Activated CD8-positive, alpha-beta memory T cell treated with anti-CD3 and anti-CD28 coated beads, Interleukin-2, amount 50 U/mL, for 4 hours (primary cell): ENCODE results near the gene PRR20D.
"Not testable (repeated sequence)": the region's sequence is repeated elsewhere in the genome, so short reads cannot be mapped to it uniquely, and the experiment has no call there.

Experiments used
- DNase-seq: peaks from one replicate; pipeline ENCODE4 v3.0.0-alpha.2; 2020

The PRR20D gene

DNA sequence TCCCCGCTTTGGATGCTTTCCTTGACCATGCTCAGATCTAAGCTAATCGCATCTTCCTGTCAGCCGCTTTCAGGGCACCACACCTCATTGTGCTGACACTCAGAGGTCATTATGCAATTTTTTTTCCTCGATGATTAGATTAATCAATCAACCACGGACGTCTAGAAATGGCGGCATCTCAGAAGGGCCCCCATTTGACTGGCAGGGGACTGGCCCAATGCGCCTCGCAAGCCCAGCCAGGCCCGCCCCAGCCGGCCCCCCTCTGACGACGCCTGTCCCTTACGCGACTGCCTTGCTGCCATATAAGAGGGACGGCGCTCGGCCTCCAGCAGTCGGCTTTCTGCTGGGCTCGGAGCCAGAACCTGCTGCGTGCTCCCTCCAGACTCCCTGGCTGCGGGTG, at the start of gene PRR20D:
Gene PRR20D (plus strand): TSS at position 301 of the 400 bp plus-strand sequence. CDS start 387 bp downstream, outside the sequence.
- not testable (repeated sequence) for DNase-seq

DNA sequence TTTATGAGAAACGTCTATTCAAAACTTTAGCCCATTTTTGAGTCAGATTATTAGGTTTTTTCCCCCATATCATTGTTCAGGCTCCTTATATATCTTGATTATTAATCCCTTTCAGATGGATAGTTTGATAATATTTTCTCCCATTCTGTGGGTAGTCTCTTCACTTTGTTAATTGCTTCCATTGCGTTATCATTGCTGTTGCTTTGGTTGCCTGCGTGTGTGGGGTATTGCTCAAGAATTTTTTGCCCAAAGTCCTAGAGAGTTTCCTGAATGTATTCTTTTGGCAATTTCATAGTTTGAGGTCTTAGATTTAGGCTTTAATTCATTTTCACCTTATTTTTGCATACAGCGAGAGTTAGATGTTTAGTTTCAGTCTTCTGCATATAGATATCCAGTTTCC, 45.5 kb upstream of the PRR20D start:
- DNase-seq = no peak

DNA sequence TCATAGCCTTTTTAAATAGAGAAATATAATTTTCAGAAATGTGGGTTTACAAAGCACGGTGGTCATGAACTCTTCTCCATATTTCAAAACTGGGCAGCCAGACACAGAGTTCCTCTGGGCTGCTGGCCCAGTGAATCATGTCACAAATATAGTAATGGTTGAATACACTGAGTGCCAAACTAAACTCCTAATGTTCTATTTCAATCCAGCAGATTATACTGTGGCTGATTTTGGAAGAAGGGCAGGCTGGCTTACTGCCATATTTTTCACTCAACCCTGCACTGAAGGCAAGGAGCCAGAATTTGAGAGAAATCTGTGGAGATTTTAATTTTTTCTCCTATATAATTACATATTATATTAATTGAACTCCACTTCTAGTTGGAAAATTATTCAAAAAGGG, 36.8 kb upstream of the PRR20D start:
- no peak for DNase-seq

DNA sequence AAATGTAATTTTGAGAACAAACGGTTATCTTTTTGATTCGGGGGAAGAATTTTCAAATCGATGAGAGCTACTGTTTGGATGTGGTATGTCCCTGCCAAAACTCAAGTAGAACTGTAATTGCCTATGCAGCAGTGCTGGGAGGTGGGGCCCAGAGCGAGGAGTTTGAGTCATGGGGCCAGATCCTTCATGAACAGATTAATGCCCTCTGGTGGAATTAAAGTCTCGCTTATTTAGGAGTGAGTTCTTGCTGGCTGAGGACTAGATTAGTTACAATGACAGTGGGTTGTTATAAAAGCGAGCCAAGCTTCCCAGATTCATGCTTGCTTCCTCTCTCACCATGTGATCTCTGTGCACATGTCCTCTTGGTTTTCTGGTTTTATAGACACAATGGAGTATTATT, 31.5 kb upstream of the PRR20D start:
- no peak for DNase-seq

DNA sequence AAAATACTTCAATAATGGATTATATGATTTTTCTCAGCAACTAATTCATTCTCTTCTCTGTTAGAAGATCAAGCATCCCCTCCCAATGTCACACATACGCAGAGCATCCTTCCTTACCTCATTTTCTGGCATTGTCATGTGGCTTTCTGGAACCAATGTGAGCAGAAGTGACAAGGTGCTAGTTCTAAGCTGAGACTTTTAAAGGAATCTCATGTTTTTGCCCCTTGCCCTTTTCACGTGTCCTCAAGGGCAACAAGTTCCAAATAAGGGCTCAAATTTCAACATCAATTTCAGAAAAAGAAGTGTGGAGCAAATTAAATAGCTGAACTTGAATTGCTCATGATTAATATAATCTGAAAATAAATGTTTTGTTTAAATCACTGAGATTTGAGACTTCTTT, 24.3 kb upstream of the PRR20D start:
- DNase-seq = no peak

DNA sequence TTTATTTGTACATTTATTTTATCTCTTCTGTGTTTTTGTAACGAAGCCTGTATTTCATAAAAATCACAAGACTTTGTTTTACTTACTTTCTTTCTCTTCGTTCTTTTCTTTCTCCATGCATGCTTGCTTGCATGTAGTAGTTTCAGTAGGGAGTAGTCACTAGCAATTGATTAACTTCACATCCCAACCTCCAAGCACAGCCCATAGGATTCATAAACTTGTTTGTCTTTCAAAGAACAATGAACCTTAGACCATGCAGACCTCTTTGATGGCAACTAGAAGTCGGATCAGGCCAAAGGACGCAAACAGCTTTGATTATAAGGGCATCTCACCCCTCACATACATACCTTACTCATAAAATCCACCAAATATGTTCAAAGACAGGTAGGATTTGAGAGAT, 22.8 kb upstream of the PRR20D start:
- no peak for DNase-seq

DNA sequence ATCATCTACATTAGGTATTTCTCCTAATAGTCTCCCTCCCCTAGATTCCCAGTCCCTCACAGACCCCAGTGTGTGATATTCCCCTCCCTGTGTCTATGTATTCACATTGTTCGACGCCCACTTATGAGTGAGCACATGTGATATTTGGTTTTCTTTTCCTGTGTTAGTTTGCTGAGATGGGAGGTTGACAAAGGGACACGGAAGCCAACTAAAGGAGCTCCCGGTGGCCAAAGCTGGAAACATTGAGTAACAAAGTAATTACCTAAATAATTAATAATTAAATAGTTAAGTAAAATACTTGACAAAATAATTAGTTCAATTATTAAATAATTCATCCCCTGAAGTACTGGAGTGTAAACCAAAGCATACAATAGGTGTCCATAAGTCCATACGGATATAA, 21.4 kb upstream of the PRR20D start:
- DNase-seq = no peak

DNA sequence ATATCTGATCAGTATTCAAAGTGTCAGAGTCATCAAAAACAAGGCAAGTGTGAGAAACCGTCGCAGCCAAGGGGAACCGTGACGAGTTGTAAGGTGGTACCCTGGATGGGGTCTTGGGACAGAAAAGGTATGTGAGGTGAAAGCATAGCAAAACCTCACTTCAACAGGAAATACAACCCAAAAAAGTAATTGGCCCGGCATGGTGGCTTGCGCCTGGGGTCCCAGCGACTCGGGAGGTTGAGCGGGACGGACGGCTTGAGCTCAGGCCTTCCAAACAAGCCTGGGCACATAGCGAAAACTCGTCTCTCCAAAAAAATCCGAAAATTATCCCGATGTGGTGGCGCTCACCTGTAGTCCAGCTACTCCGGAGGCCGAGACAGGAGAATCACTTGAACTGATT, 20.7 kb upstream of the PRR20D start:
- DNase-seq = not testable (repeated sequence)

DNA sequence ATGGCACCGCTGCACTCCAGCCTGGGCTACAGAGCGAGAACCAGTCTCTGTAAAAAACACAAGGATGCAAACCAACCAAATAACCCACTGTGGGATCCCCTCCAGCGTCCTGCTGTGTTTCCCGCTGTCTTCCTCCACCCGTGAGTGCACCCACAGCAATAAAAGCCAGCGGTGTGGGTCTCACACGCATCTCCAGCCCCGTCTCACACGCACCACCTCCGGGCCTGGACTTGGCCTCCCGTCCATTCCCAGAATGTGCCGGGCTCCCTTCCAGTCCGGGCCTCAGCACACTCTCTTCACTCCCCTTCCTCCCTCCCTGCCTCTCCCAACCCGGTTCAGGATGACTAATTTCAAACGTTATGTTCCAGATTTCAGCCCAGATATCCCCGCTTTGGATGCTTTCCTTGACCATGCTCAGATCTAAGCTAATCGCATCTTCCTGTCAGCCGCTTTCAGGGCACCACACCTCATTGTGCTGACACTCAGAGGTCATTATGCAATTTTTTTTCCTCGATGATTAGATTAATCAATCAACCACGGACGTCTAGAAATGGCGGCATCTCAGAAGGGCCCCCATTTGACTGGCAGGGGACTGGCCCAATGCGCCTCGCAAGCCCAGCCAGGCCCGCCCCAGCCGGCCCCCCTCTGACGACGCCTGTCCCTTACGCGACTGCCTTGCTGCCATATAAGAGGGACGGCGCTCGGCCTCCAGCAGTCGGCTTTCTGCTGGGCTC, 20.0 kb upstream of the PRR20D start, which contains the start of gene PRR20A:
Gene PRR20A (plus strand): TSS at position 684 of the 734 bp plus-strand sequence. CDS start 387 bp downstream, outside the sequence.
- not testable (repeated sequence) for DNase-seq

DNA sequence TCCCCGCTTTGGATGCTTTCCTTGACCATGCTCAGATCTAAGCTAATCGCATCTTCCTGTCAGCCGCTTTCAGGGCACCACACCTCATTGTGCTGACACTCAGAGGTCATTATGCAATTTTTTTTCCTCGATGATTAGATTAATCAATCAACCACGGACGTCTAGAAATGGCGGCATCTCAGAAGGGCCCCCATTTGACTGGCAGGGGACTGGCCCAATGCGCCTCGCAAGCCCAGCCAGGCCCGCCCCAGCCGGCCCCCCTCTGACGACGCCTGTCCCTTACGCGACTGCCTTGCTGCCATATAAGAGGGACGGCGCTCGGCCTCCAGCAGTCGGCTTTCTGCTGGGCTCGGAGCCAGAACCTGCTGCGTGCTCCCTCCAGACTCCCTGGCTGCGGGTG, 13.2 kb upstream of the PRR20D start, which contains the start of gene PRR20B:
Gene PRR20B (plus strand): TSS at position 301 of the 400 bp plus-strand sequence. CDS start 387 bp downstream, outside the sequence.
- not testable (repeated sequence) for DNase-seq

DNA sequence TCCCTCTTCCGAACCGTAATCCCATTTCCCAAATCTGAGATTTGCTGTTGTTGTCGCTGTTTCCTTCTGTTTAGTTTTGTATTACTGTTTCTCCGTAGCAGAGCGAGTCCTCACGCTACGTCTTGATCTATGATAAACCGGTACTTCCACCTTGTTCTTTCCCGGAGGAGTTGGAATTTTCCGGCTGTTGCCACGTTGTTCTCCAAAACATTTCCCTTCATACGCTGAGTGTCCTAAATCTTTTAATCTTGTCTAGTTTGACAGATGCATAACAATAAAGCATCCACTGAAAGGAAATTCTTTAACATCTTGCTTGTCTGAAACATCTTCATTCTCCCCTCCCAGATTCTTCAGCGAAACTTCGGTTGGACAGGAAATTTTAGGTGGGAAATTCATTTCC, 12.3 kb upstream of the PRR20D start:
- DNase-seq = not testable (repeated sequence)

DNA sequence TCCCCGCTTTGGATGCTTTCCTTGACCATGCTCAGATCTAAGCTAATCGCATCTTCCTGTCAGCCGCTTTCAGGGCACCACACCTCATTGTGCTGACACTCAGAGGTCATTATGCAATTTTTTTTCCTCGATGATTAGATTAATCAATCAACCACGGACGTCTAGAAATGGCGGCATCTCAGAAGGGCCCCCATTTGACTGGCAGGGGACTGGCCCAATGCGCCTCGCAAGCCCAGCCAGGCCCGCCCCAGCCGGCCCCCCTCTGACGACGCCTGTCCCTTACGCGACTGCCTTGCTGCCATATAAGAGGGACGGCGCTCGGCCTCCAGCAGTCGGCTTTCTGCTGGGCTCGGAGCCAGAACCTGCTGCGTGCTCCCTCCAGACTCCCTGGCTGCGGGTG, 6.7 kb upstream of the PRR20D start, which contains the start of gene PRR20C:
Gene PRR20C (plus strand): TSS at position 301 of the 400 bp plus-strand sequence. CDS start 387 bp downstream, outside the sequence.
- not testable (repeated sequence) for DNase-seq

DNA sequence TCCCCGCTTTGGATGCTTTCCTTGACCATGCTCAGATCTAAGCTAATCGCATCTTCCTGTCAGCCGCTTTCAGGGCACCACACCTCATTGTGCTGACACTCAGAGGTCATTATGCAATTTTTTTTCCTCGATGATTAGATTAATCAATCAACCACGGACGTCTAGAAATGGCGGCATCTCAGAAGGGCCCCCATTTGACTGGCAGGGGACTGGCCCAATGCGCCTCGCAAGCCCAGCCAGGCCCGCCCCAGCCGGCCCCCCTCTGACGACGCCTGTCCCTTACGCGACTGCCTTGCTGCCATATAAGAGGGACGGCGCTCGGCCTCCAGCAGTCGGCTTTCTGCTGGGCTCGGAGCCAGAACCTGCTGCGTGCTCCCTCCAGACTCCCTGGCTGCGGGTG, 6.5 kb downstream of the PRR20D start, which contains the start of gene PRR20E:
Gene PRR20E (plus strand): TSS at position 301 of the 400 bp plus-strand sequence. CDS start 387 bp downstream, outside the sequence.
- DNase-seq = not testable (repeated sequence)

DNA sequence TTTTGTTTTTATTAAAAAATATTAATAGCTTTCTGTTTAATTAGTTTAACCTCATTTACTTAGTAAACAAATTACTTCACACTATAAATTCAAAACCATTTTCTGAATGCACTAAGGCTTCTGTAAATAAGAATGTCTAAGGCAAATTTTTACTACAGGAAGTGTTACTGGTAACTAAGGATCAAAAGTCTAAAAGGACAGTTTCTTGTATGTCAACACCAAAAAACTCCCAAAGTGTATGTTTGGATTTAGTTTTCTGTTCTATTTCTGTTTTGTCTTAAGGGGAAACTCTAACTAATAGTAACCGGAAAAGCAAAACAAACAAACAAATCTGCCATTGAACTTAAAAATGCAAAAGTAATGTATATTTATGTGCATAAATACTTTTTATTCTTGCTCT, 31.2 kb downstream of the PRR20D start:
- DNase-seq = no peak

DNA sequence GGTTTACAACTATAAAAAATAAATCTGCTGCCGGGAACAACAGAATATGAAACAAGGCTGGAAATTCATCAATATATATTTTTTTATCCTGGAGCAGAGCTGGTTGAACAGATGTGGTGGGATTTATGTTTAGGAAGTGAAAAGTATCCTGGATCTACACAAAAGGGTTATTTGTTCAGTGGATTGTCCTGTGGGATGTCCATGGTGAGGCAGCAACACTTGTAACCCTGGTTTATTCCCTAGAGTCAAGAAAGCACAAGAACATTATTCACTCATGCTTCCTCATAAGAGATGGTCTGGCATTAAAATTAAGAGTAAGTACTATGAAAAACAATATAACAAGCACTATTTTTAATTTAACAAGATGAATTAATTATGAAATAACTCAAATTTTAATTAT, 52.6 kb downstream of the PRR20D start:
- DNase-seq = no peak
